WTC11 (cell line): Measurements from ENCODE around the gene LDLRAD3. TPM values are rescaled to one million over a fixed set of nuclear protein-coding genes. Genes with fewer than 3 reads are reported as not detected.
A peak's percentile ranks its signal among the peaks of the same experiment; 100 is the strongest.

ENCODE experiments used
- ATAC-seq: fragments of 200-7000 bp; cut with Tn5 transposase; 2 replicates; pipeline ENCODE4 v1.10.0; 2021; ENCODE audit warnings: mild to moderate bottlenecking, moderate library complexity
- CTCF ChIA-PET: fragments of 300-600 bp; sonication (Branson Sonifier 250); formaldehyde crosslinking; loops from one replicate; lab custom pipeline; 2021; ENCODE audit warnings: antibody characterized with exemption; lab: Charles Lee
- POLR2A ChIA-PET: fragments of 350-600 bp; sonication (Branson Sonifier 250); formaldehyde crosslinking; loops from one replicate; lab custom pipeline; 2021; ENCODE audit warnings: antibody characterized with exemption; lab: Charles Lee
- DNase-seq: peaks from one replicate; pipeline ENCODE4 v3.0.0; 2021; ENCODE audit warnings: low spot score
- H3K27ac Mint-ChIP-seq: 2 replicates; pipeline ENCODE4 v1.8.0; 2021; ENCODE audit warnings: mixed read lengths
- H3K27me3 Mint-ChIP-seq: 2 replicates; pipeline ENCODE4 v1.8.0; 2021; ENCODE audit warnings: low read depth, mild to moderate bottlenecking, moderate library complexity, mixed read lengths
- H3K36me3 Mint-ChIP-seq: 2 replicates; pipeline ENCODE4 v1.8.0; 2021; ENCODE audit warnings: mixed read lengths
- H3K4me1 Mint-ChIP-seq: 2 replicates; pipeline ENCODE4 v1.8.0; 2022; ENCODE audit warnings: mixed read lengths
- H3K4me3 Mint-ChIP-seq: 2 replicates; pipeline ENCODE4 v1.8.0; 2021; ENCODE audit warnings: mild to moderate bottlenecking, moderate library complexity, mixed read lengths
- H3K9me3 Mint-ChIP-seq: 2 replicates; pipeline ENCODE4 v1.8.0; 2021; ENCODE audit warnings: mixed read lengths
- KAT7 ChIP-seq: sonication (generic); formaldehyde crosslinking; IDR thresholded peaks from 2 replicates; pipeline ENCODE4 v1.8.1; 2023; ENCODE audit warnings: missing genetic modification reagents, mild to moderate bottlenecking, borderline replicate concordance
- MXD4 ChIP-seq: fragments of 250-450 bp; sonication (Bioruptor Pico); IDR thresholded peaks from 2 replicates; pipeline ENCODE4 v1.8.0; 2021; ENCODE audit warnings: mild to moderate bottlenecking, moderate library complexity, borderline replicate concordance
- NR3C1 ChIP-seq: sonication (generic); formaldehyde crosslinking; conservative IDR thresholded peaks from 2 replicates; pipeline ENCODE4 v1.8.1; 2023; ENCODE audit warnings: low read depth, mild to moderate bottlenecking, missing genetic modification reagents
- OVOL2 ChIP-seq: fragments of 250-450 bp; sonication (Bioruptor Pico); IDR thresholded peaks from 2 replicates; pipeline ENCODE4 v1.9.0; 2021; ENCODE audit warnings: mild to moderate bottlenecking, borderline replicate concordance
- RELA ChIP-seq: sonication (generic); formaldehyde crosslinking; IDR thresholded peaks from 2 replicates; pipeline ENCODE4 v1.8.1; 2022; ENCODE audit warnings: missing genetic modification reagents, mild to moderate bottlenecking, borderline replicate concordance
- RORB ChIP-seq: fragments of 250-450 bp; sonication (Bioruptor Pico); IDR thresholded peaks from 2 replicates; pipeline ENCODE4 v1.9.0; 2021; ENCODE audit warnings: mild to moderate bottlenecking
- SP1 ChIP-seq: sonication (generic); formaldehyde crosslinking; conservative IDR thresholded peaks from 2 replicates; pipeline ENCODE4 v1.8.1; 2022; ENCODE audit warnings: missing genetic modification reagents
- ZBTB21 ChIP-seq: sonication (generic); formaldehyde crosslinking; IDR thresholded peaks from 2 replicates; pipeline ENCODE4 v1.8.1; 2023; ENCODE audit warnings: mild to moderate bottlenecking, missing genetic modification reagents, borderline replicate concordance
- ZNF423 ChIP-seq: fragments of 250-450 bp; sonication (Bioruptor Pico); IDR thresholded peaks from 2 replicates; pipeline ENCODE4 v2.1.2; 2022; ENCODE audit warnings: mild to moderate bottlenecking, moderate library complexity
- ZNF671 ChIP-seq: fragments of 250-450 bp; sonication (Bioruptor Pico); IDR thresholded peaks from 2 replicates; pipeline ENCODE4 v1.8.0; 2021; ENCODE audit warnings: mild to moderate bottlenecking
- total RNA-seq: library from RNA; stranded (reverse); gene quantifications from 3 replicates; pipeline ENCODE4 v1.2.3, GENCODE V29; 2021
- TF ChIP-seq, protein P1 (sequence below): fragments of 250-450 bp; sonication (Bioruptor Pico); IDR thresholded peaks from 2 replicates; pipeline ENCODE4 v1.9.0; 2021; ENCODE audit warnings: mild to moderate bottlenecking, borderline replicate concordance
- TF ChIP-seq, protein P2 (sequence below): fragments of 250-450 bp; sonication (Bioruptor Pico); IDR thresholded peaks from 2 replicates; pipeline ENCODE4 v1.9.0; 2021; ENCODE audit warnings: mild to moderate bottlenecking
- TF ChIP-seq, protein P3 (sequence below): sonication (generic); formaldehyde crosslinking; IDR thresholded peaks from 2 replicates; pipeline ENCODE4 v1.8.0; 2023; ENCODE audit warnings: mild to moderate bottlenecking, missing genetic modification reagents
- TF ChIP-seq, protein P4 (sequence below): sonication (generic); formaldehyde crosslinking; IDR thresholded peaks from 2 replicates; pipeline ENCODE4 v1.8.1; 2022; ENCODE audit warnings: low read depth, missing genetic modification reagents, borderline replicate concordance
- TF ChIP-seq, protein P5 (sequence below): sonication (generic); formaldehyde crosslinking; IDR thresholded peaks from 2 replicates; pipeline ENCODE4 v1.8.0; 2022; ENCODE audit warnings: mild to moderate bottlenecking, missing genetic modification reagents
- TF ChIP-seq, protein P6 (sequence below): fragments of 250-450 bp; sonication (Bioruptor Pico); IDR thresholded peaks from 2 replicates; pipeline ENCODE4 v1.9.0; 2021; ENCODE audit warnings: moderate library complexity, mild to moderate bottlenecking, inconsistent platforms, borderline replicate concordance
- TF ChIP-seq, protein P7 (sequence below): sonication (generic); formaldehyde crosslinking; IDR thresholded peaks from 2 replicates; pipeline ENCODE4 v1.8.0; 2022; ENCODE audit warnings: mild to moderate bottlenecking, missing genetic modification reagents

The LDLRAD3 gene
- total RNA-seq, 1 experiment from 2014 or later: 14.5 TPM

DNA sequence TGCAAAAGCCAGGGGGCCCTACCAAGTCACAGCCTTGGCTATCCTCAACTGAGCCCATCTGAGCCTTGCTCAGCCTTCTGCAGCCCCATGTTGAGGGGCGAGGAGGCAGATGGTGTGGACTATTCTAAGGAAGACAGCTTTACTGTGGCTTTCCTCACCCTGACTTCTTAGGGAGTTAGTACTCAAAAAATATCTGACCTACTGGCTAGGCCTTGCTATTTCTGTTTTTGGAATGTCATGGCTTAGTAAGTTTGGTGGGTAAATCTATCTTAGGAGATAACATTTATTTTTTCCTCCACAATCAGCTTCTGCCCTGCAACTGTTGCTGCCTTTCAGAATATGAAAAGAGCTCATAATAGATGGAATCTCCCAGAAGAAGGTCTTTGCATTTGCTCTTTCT is 80.9 kb downstream of the LDLRAD3 start:
- ChIA-PET POLR2A (no interaction called here), CTCF (interaction anchor here (0.6 to 3.8 kb wide), 7 partner anchors 17 to 540 kb away, joined by 3 to 25 read pairs (median 4); no protein-coding TSS in a partner anchor)
- no peak for DNase-seq
- Mint-ChIP-seq H3K9me3 (peaks cover 5% of the 10 kb centered on the region; the same call in 1 of the 2 replicates), H3K36me3 (peaks cover 6% of the 10 kb centered on the region), H3K27me3 (no peaks in the 10 kb centered on the region), H3K27ac (peak overlapping the region; percentile 67; the same call in 1 of the 2 replicates), H3K4me1 (peaks cover 58% of the 10 kb centered on the region), H3K4me3 (no peak overlapping the region)
- TF ChIP-seq ZBTB21 (CRISPR knock-in tag) (no peak), OVOL2 (CRISPR knock-in tag) (no peak), SP1 (CRISPR knock-in tag) (no peak), RORB (CRISPR knock-in tag) (no peak)
- TF ChIP-seq, protein P1, sequence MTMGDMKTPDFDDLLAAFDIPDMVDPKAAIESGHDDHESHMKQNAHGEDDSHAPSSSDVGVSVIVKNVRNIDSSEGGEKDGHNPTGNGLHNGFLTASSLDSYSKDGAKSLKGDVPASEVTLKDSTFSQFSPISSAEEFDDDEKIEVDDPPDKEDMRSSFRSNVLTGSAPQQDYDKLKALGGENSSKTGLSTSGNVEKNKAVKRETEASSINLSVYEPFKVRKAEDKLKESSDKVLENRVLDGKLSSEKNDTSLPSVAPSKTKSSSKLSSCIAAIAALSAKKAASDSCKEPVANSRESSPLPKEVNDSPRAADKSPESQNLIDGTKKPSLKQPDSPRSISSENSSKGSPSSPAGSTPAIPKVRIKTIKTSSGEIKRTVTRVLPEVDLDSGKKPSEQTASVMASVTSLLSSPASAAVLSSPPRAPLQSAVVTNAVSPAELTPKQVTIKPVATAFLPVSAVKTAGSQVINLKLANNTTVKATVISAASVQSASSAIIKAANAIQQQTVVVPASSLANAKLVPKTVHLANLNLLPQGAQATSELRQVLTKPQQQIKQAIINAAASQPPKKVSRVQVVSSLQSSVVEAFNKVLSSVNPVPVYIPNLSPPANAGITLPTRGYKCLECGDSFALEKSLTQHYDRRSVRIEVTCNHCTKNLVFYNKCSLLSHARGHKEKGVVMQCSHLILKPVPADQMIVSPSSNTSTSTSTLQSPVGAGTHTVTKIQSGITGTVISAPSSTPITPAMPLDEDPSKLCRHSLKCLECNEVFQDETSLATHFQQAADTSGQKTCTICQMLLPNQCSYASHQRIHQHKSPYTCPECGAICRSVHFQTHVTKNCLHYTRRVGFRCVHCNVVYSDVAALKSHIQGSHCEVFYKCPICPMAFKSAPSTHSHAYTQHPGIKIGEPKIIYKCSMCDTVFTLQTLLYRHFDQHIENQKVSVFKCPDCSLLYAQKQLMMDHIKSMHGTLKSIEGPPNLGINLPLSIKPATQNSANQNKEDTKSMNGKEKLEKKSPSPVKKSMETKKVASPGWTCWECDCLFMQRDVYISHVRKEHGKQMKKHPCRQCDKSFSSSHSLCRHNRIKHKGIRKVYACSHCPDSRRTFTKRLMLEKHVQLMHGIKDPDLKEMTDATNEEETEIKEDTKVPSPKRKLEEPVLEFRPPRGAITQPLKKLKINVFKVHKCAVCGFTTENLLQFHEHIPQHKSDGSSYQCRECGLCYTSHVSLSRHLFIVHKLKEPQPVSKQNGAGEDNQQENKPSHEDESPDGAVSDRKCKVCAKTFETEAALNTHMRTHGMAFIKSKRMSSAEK: no peak
- ATAC-seq: peak; percentile 26

DNA sequence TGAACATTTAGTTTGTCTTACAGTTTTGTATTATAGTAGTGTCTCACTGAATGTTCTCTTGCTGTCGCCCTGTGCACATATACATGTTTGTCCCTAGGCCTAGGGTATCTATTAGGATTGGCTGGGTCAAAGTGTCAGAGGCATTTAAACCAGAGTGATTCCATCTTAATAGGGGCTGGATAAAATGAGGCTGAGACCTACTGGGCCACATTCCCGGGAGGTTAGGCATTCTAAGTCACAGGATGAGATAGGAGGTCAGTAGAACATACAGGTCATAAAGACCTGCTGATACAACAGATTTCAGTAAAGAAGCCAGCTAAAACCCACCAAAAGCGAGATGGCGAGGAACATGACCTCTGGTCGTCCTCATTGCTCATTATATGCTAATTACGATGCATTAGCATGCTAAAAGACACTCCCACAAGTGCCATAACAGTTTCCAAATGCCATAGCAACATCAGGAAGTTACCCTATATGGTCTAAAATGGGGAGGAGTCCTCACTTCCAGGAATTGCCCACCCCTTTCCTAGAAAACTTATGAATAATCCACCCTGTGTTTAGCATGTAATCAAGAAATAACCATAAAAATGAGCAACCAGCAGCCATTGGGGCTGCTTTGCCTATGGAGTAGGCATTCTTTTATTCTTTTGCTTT is 82.6 kb downstream of the LDLRAD3 start:
- ChIA-PET CTCF (interaction anchor here (0.7 to 0.9 kb wide), 2 partner anchors 106 to 204 kb away, joined by 3 read pairs; no protein-coding TSS in a partner anchor), POLR2A (no interaction called here)
- ATAC-seq: no peak
- H3K36me3 Mint-ChIP-seq: peaks cover 6% of the 10 kb centered on the region
- no peaks in the 10 kb centered on the region for H3K27me3 Mint-ChIP-seq
- H3K4me3 Mint-ChIP-seq: no peak overlapping the region
- H3K4me1 Mint-ChIP-seq: peaks cover 53% of the 10 kb centered on the region
- peak overlapping the region; percentile 86 for H3K27ac Mint-ChIP-seq
- no peak for DNase-seq
- H3K9me3 Mint-ChIP-seq: peaks cover 5% of the 10 kb centered on the region; the same call in 1 of the 2 replicates
- TF ChIP-seq OVOL2 (CRISPR knock-in tag): no peak
- no peak for TF ChIP-seq ZNF671 (CRISPR knock-in tag)
- TF ChIP-seq, protein P2, sequence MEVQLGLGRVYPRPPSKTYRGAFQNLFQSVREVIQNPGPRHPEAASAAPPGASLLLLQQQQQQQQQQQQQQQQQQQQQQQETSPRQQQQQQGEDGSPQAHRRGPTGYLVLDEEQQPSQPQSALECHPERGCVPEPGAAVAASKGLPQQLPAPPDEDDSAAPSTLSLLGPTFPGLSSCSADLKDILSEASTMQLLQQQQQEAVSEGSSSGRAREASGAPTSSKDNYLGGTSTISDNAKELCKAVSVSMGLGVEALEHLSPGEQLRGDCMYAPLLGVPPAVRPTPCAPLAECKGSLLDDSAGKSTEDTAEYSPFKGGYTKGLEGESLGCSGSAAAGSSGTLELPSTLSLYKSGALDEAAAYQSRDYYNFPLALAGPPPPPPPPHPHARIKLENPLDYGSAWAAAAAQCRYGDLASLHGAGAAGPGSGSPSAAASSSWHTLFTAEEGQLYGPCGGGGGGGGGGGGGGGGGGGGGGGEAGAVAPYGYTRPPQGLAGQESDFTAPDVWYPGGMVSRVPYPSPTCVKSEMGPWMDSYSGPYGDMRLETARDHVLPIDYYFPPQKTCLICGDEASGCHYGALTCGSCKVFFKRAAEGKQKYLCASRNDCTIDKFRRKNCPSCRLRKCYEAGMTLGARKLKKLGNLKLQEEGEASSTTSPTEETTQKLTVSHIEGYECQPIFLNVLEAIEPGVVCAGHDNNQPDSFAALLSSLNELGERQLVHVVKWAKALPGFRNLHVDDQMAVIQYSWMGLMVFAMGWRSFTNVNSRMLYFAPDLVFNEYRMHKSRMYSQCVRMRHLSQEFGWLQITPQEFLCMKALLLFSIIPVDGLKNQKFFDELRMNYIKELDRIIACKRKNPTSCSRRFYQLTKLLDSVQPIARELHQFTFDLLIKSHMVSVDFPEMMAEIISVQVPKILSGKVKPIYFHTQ: no peak
- TF ChIP-seq MXD4 (CRISPR knock-in tag): no peak
- TF ChIP-seq KAT7 (CRISPR knock-in tag): no peak
- no peak for TF ChIP-seq RELA
- TF ChIP-seq, protein P3, sequence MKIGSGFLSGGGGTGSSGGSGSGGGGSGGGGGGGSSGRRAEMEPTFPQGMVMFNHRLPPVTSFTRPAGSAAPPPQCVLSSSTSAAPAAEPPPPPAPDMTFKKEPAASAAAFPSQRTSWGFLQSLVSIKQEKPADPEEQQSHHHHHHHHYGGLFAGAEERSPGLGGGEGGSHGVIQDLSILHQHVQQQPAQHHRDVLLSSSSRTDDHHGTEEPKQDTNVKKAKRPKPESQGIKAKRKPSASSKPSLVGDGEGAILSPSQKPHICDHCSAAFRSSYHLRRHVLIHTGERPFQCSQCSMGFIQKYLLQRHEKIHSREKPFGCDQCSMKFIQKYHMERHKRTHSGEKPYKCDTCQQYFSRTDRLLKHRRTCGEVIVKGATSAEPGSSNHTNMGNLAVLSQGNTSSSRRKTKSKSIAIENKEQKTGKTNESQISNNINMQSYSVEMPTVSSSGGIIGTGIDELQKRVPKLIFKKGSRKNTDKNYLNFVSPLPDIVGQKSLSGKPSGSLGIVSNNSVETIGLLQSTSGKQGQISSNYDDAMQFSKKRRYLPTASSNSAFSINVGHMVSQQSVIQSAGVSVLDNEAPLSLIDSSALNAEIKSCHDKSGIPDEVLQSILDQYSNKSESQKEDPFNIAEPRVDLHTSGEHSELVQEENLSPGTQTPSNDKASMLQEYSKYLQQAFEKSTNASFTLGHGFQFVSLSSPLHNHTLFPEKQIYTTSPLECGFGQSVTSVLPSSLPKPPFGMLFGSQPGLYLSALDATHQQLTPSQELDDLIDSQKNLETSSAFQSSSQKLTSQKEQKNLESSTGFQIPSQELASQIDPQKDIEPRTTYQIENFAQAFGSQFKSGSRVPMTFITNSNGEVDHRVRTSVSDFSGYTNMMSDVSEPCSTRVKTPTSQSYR (CRISPR knock-in tag): no peak
- TF ChIP-seq RORB (CRISPR knock-in tag): no peak
- TF ChIP-seq, protein P4, sequence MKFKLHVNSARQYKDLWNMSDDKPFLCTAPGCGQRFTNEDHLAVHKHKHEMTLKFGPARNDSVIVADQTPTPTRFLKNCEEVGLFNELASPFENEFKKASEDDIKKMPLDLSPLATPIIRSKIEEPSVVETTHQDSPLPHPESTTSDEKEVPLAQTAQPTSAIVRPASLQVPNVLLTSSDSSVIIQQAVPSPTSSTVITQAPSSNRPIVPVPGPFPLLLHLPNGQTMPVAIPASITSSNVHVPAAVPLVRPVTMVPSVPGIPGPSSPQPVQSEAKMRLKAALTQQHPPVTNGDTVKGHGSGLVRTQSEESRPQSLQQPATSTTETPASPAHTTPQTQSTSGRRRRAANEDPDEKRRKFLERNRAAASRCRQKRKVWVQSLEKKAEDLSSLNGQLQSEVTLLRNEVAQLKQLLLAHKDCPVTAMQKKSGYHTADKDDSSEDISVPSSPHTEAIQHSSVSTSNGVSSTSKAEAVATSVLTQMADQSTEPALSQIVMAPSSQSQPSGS (CRISPR knock-in tag): no peak
- no peak for TF ChIP-seq NR3C1 (CRISPR knock-in tag)
- no peak for TF ChIP-seq ZNF423 (CRISPR knock-in tag)
- TF ChIP-seq, protein P5, sequence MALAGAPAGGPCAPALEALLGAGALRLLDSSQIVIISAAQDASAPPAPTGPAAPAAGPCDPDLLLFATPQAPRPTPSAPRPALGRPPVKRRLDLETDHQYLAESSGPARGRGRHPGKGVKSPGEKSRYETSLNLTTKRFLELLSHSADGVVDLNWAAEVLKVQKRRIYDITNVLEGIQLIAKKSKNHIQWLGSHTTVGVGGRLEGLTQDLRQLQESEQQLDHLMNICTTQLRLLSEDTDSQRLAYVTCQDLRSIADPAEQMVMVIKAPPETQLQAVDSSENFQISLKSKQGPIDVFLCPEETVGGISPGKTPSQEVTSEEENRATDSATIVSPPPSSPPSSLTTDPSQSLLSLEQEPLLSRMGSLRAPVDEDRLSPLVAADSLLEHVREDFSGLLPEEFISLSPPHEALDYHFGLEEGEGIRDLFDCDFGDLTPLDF: no peak
- TF ChIP-seq, protein P6, sequence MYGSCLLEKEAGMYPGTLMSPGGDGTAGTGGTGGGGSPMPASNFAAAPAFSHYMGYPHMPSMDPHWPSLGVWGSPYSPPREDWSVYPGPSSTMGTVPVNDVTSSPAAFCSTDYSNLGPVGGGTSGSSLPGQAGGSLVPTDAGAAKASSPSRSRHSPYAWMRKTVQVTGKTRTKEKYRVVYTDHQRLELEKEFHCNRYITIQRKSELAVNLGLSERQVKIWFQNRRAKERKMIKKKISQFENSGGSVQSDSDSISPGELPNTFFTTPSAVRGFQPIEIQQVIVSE: no peak
- TF ChIP-seq, protein P7, sequence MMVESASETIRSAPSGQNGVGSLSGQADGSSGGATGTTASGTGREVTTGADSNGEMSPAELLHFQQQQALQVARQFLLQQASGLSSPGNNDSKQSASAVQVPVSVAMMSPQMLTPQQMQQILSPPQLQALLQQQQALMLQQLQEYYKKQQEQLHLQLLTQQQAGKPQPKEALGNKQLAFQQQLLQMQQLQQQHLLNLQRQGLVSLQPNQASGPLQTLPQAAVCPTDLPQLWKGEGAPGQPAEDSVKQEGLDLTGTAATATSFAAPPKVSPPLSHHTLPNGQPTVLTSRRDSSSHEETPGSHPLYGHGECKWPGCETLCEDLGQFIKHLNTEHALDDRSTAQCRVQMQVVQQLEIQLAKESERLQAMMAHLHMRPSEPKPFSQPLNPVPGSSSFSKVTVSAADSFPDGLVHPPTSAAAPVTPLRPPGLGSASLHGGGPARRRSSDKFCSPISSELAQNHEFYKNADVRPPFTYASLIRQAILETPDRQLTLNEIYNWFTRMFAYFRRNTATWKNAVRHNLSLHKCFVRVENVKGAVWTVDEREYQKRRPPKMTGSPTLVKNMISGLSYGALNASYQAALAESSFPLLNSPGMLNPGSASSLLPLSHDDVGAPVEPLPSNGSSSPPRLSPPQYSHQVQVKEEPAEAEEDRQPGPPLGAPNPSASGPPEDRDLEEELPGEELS (CRISPR knock-in tag): no peak
